Measurements from ENCODE around the gene STX8. TPM values are rescaled to one million over a fixed set of nuclear protein-coding genes. Genes with fewer than 3 reads are reported as not detected.

STX8 gene
- total and polyA plus RNA-seq, 7 donors = 40.4 to 104 (median 72.6) TPM

DNA sequence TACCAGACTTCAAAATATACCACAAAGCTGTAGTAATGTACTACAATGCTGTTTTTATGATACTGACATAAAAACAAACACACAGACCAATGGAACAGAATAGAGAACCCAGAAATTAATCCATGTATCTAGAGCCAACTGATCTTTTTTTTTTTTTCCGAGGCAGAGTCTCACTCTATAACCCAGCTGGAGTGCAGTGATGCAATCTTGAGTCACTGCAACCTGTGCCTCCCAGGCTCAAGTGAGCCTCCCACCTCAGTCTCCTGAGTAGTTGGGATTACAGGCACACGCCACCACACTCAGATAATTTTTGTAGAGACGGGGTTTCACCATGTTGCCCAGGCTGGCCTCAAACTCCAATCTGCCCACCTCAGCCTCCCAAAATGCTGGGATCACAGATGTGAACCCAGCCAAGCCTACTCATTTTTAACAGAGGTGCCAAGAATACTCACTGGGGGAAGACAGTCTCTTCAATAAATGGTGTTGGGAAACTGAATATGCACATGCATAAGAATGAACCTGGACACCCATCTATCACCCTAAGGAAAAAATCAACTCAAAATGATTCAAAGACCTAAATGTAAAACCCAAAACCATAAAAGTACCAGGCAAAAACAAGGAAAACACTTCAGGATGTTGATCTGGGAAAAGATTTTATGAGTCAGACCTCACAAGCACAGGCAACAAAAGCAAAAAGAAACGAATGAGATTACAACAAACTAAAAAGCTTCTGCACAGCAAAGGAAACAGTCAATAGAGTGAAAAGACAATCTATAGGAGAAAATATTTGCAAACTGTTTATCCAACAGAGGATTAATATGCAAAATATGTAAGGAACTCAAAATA lies 63.1 kb downstream of the STX8 start:
- Histone ChIP-seq H3K27ac (no peak overlapping the region), H3K36me3 (no peaks in the 10 kb centered on the region), H3K4me1 (no peaks in the 10 kb centered on the region), H3K9me3 (peaks cover 4 to 15% (median 9%) of the 10 kb centered on the region in 4 donors), H3K27me3 (no peaks in the 10 kb centered on the region), H3K4me3 (no peak overlapping the region)
- DNase-seq = no peak
- intact Hi-C loops (cut with DNase I) = no loop called here
- no peak for TF ChIP-seq POLR2AphosphoS5 (IDR thresholded peaks at IDR 0.05)
- TF ChIP-seq EP300 (IDR thresholded peaks at IDR 0.05) = no peak
- no peak for TF ChIP-seq POLR2A (IDR thresholded peaks at IDR 0.05)
- no peak for TF ChIP-seq CTCF (IDR thresholded peaks at IDR 0.05)
- WGBS, 2 donors = 64 to 74% methylated on average over 4 of the region's 4 CpGs

- DNase-seq = no peak
- WGBS, 2 donors = 27 to 70% methylated on average over 1 of the region's 1 CpG
- Histone ChIP-seq H3K27me3 (no peaks in the 10 kb centered on the region), H3K27ac (no peak overlapping the region), H3K36me3 (no peaks in the 10 kb centered on the region), H3K4me3 (no peak overlapping the region), H3K4me1 (no peaks in the 10 kb centered on the region), H3K9me3 (peaks cover 4 to 15% (median 9%) of the 10 kb centered on the region in 4 donors)
- intact Hi-C loops (cut with DNase I) = no loop called here
- TF ChIP-seq EP300 (IDR thresholded peaks at IDR 0.05) (no peak), POLR2A (IDR thresholded peaks at IDR 0.05) (no peak), POLR2AphosphoS5 (IDR thresholded peaks at IDR 0.05) (no peak), CTCF (IDR thresholded peaks at IDR 0.05) (no peak)
Observed at GRCh38 chr17:9509236-9509816, 66.3 kb downstream of the STX8 start.

- no peaks in the 10 kb centered on the region for H3K27me3 ChIP-seq
- no peak for DNase-seq
- TF ChIP-seq POLR2AphosphoS5 (IDR thresholded peaks at IDR 0.05) = no peak
- TF ChIP-seq EP300 (IDR thresholded peaks at IDR 0.05) = no peak
- no peak for TF ChIP-seq CTCF (IDR thresholded peaks at IDR 0.05)
- TF ChIP-seq POLR2A (IDR thresholded peaks at IDR 0.05) = no peak
- no peak overlapping the region for H3K27ac ChIP-seq
- no peaks in the 10 kb centered on the region for H3K9me3 ChIP-seq
- 93 to 95% methylated on average over 5 of the region's 5 CpGs for WGBS, 2 donors
- intact Hi-C loops (cut with DNase I) = no loop called here
- H3K4me3 ChIP-seq = no peak overlapping the region
- H3K4me1 ChIP-seq = no peaks in the 10 kb centered on the region
- H3K36me3 ChIP-seq = peaks cover 0 to 12% (median 4%) of the 10 kb centered on the region in 4 donors
Observed at GRCh38 chr17:9499041-9499440, 76.6 kb downstream of the STX8 start.

DNA sequence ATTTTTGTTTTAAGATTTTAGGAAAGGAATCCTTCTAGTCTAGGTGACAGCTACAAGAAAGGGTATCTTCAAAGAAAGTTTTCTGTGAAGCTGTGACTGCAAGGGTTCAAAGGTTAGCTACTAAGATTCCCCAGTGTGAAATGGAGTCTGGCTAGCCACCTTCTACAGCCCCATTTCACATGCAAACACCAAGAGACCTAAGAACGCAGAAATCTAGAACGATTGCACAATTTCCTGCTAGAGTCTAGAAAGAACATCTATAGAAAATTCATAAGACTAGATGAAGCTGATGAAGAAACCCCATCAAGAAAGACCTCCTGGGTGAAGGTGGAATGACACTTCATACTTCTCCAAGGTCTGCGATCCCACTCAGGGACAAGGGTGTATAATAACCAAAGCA lies 77.1 kb downstream of the STX8 start:
- Histone ChIP-seq H3K4me3 (no peak overlapping the region), H3K9me3 (no peaks in the 10 kb centered on the region), H3K36me3 (peaks cover 0 to 12% (median 4%) of the 10 kb centered on the region in 4 donors), H3K4me1 (no peaks in the 10 kb centered on the region), H3K27me3 (no peaks in the 10 kb centered on the region), H3K27ac (no peak overlapping the region)
- WGBS, 2 donors = 79 to 96% methylated on average over 3 of the region's 3 CpGs
- no peak for DNase-seq
- TF ChIP-seq EP300 (IDR thresholded peaks at IDR 0.05) = no peak
- TF ChIP-seq POLR2A (IDR thresholded peaks at IDR 0.05) = no peak
- TF ChIP-seq CTCF (IDR thresholded peaks at IDR 0.05) = no peak
- TF ChIP-seq POLR2AphosphoS5 (IDR thresholded peaks at IDR 0.05) = no peak
- intact Hi-C loops (cut with DNase I) = no loop called here
